HG03571 (cell line): Measurements from ENCODE around the gene PLPP2.

ENCODE experiments used
- ATAC-seq: cut with Tn5 transposase; IDR thresholded peaks from one replicate; pipeline ENCODE4 v1.9.1; 2021; ENCODE audit not compliant: unreplicated experiment

The PLPP2 gene

DNA sequence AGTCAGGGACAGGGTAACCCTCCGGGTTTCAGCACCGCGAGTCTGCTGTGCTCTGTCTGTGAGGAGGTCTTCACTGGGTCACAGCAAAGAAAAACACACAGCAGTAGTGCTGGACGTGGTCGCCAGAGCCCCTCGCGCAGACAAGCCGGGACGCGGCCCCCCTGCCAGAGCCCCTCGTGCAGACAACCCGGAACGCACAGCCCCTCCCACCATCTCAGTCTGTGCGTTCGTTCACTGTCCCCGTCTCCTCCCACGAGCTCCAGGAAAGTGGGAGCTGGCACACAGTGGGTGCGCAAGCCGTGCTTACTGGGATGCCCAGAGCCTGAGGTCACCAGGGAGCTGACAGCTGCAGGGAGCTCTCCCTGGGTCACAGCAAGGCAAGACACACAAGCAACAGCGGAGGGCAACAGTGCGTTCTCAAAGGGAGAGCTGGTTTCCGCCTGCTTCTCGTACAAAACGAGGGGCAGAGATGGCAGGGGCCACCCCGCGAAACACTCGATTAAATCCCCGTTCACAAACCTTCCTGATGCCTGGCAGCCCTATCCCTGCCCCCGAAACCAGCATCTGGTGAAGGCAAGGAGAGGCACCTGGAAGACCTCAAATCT lies 3.2 kb upstream of the PLPP2 start:
- no peak for ATAC-seq

- no peak for ATAC-seq
Observed at GRCh38 chr19:293436-294110, 2.4 kb upstream of the PLPP2 start.

- no peak for ATAC-seq
Observed at GRCh38 chr19:292951-293350, 1.7 kb upstream of the PLPP2 start.

GRCh38 chr19:292281-292884 lies 1.2 kb upstream of the PLPP2 start:
- no peak for ATAC-seq

DNA sequence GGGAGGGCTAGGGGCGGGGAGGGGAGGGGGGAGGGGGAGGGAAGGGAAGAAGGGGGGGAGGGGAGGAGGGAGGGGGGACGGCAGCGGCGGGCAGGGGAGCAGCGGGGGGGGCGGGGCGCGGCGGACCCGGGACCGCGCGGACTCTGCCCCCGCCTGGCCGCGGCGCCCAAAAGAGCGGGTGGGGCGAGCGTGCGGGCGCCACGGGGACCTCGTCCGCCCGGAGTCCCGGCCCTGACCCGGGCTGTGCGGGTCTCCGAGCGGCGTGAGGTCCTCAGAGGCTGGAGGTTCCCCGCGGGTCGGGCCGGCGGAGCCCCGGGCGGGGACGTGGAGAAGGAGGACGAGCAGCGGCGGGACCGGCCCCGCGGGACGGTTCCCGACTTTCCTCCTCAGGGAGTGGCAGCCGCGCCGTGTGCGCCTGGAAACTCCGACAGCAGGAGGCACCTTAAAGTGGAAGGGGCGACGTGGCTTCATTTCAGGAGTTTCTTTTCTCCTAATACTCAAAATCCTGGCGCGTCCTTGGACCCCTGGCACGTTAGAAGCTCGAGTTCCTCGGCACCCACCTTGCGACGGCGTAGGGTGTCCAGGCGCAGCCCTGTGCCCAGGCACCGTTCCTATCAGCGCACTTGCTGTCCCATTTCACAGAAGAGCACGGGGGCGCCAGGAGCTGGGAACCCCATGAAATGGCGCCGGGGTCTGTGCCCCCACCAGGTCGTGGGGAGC lies 518 bp upstream of the PLPP2 start:
- ATAC-seq, result no peak

DNA sequence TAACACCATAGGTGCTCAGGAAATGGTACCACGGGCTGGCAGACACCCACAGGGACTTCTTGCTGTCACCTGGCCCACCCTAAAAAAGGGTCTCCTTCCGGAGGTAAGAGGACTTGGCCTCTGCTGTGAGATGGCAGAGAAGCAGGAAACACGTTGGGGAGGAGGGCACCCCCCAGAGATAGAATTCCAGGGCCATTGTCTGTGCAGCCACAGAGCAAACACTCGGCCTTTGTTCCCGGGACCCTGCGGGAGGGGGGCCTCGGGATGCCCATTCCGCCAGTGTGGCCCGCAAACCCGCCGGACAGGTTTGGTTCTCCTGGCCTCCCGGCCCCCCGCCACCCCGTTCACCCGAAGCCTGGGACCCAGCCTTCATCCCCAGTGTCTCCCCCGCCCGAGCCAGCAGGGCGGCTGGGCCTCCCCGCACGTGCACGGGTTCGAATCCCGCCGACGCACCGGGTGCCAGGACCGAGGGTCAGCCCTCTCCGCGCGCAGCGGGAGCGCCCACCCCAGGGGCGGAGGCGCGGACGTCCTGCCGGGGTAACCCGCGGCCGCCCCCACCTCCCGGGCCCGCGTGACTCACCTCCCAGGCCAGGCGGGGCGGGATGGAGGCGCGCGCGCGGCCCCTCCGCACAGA lies 714 bp downstream of the PLPP2 start:
- ATAC-seq, result no peak

DNA sequence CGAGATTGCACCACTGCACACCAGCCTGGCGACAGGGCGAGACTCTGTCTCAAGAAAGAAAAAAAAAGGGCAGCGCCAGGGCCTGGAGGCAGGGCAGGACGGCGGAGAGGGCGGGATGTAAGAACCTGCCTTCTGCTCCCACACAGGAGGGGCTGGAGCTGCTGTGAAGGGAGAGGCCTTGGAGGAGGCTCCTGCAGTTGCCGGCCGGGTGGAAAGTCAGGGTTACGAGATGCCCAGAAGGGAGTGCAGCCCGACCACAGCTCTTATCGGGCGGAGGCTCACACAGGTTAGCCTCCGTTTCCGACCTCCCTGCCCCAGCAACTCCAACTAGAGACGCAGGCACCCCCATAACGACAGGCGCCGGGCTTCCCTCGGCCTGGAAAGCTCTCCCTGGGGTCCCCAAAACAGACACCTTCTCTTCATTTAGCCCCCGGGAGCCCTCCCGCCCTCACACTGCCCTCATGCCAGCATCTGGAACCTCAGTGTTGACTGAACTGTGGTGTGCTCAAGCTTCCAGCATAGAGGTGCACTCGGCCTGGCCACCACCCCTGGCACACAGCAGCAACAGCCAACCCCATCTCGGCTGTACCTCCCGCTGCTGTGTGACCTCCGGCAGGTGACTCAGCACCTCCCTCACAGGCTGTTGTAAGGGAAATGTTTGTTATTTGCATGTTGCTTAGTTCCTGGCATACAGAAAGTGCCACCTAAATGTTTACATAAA lies 1.4 kb downstream of the PLPP2 start:
- ATAC-seq, result no peak

DNA sequence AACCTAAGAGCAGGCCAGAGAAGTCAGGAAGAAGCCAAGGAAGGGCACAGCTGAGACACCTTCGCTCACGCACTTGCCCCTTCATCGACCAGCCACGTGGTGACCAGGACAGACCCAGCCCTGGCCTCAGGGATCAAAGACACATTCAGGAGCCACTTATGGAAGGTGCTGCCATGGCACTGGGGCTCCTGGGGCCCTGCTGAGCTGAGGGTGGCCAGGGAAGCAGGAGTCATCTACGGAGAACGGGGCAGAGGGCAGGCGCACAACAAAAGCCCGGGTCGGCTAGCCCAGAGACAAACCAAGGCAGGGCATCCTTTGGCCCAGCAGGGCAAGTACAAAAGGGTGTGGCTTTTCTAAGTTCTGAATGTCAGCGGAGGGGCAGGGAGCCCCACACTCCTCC lies 2.3 kb downstream of the PLPP2 start:
- ATAC-seq, result no peak

DNA sequence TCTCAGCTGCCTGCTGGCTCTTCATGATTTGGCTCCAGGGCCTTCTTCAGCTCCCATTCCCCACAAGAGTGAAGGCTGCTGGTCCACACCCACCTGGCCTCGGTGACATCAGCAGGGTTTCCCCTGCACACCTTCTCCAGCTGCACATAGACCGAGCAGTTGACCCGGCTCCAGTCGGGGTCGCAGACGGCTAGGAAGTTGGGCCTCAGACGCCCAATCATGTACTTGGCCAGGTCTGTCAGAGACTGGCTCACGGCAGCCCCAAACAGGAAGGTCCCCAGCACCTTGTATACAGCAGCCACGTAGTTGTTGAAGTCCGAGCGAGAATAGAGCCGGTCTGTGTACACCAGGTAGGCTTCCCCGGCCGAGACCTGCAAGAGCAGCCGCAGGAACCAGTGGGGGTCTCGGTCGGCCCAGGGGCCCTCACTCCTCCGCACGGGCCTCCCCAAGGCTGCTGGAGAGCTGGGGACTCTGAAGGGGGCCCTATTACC lies 3.8 kb downstream of the PLPP2 start:
- no peak for ATAC-seq

- ATAC-seq, result no peak
Observed at GRCh38 chr19:283395-283794, 7.8 kb downstream of the PLPP2 start.

DNA sequence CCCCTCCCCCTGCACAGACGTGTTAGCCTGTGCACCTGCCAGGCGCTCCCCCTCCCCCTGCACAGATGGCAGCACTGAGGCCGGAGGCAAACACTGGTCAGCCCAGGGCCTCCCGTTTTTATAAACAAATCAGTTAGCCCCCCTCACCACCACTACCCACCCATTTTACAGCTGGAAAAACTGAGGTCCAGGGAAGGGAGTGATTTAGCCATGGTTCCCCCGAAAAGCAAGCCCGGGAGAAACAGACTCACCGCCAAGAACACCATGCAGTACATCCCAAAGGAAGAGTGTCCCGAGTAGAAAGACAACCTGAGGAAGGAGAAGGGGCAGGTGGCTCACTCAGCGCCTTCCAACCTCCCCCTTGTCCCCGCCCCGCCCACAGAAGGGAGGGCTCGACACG lies 8.7 kb downstream of the PLPP2 start:
- ATAC-seq, result no peak

GRCh38 chr19:281992-282391 lies 9.2 kb downstream of the PLPP2 start:
- ATAC-seq, result no peak

GRCh38 chr19:281156-281853 lies 9.9 kb downstream of the PLPP2 start:
- ATAC-seq, result no peak

DNA sequence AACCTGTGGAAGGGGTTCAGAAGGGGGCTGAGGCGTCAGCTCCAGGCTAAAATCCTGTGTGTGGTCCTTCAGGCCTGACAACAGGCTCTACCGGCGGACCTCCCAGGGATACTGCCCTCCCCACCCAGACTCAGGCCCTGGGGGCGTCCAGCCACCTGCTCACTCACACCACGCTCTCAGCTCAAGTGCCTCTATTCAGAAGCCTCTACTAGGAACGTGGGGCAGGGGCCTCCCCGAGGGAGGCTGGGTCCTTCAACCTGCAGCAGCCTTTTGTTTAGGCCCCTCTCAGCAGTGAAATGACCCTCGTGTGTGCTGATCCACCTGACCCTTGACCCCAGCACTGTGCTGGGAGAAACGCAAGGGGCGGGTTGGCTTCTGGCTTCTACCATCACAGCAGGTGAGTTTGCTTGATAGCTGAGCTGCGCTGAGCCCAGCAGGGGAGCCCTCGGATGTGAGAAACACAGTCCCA lies 10.6 kb downstream of the PLPP2 start:
- no peak for ATAC-seq

GRCh38 chr19:279656-280055 lies 11.5 kb downstream of the PLPP2 start:
- no peak for ATAC-seq

GRCh38 chr19:279231-279630 lies 12.0 kb downstream of the PLPP2 start:
- no peak for ATAC-seq

GRCh38 chr19:277581-278165 lies 13.5 kb downstream of the PLPP2 start:
- no peak for ATAC-seq

GRCh38 chr19:277131-277530 lies 14.1 kb downstream of the PLPP2 start:
- ATAC-seq, result no peak

GRCh38 chr19:275958-276646 lies 15.1 kb downstream of the PLPP2 start:
- no peak for ATAC-seq
